ENCODE measurements around the gene LRRC8D.

DNA sequence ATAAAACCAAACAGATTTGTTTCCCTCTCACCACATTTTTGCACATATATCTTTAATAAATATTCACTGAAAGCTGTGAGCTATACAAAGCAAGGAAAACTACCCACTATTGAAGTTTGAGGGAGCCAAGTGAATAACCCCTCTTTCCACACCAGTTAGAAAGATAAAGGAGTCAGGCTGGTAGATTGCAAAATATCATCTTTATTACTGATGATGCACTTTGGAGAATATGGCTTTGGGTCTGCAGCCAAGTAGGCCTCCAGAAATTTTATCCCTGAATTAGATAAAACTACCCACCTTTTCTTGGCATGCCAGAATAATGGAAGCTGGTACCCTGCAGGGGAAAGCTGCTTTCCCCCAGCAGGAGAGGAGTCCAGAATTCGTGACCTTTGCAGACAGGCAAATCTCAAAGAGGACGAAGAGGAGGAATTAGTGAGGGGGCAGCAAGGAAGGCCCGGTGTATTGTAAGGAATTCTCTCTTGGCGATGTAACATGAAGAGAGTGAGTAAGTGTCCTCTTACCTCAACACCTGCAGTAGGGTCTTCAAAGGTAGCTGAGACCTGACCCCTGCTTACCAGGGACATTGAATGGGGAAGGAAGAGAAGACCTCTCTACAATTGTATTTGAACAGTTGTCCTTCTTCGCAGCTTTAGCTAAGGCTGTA lies 84.7 kb downstream of the LRRC8D start:
- TF ChIP-seq, protein P1, sequence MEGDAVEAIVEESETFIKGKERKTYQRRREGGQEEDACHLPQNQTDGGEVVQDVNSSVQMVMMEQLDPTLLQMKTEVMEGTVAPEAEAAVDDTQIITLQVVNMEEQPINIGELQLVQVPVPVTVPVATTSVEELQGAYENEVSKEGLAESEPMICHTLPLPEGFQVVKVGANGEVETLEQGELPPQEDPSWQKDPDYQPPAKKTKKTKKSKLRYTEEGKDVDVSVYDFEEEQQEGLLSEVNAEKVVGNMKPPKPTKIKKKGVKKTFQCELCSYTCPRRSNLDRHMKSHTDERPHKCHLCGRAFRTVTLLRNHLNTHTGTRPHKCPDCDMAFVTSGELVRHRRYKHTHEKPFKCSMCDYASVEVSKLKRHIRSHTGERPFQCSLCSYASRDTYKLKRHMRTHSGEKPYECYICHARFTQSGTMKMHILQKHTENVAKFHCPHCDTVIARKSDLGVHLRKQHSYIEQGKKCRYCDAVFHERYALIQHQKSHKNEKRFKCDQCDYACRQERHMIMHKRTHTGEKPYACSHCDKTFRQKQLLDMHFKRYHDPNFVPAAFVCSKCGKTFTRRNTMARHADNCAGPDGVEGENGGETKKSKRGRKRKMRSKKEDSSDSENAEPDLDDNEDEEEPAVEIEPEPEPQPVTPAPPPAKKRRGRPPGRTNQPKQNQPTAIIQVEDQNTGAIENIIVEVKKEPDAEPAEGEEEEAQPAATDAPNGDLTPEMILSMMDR (conservative IDR thresholded peaks at IDR 0.05) = no peak
- TF ChIP-seq ZFX (IDR thresholded peaks at IDR 0.05) = no peak
